Spleen (tissue), 7 donors: Measurements from ENCODE around the gene EVI5.

ENCODE experiments used
- POLR2A ChIP-seq, 3 donors: fragments of 450-650 bp; IDR thresholded peaks; one replicate each; pipeline ENCODE4 v1.5.1; 2017; ENCODE audit warnings: antibody characterized with exemption in 3 of 3, mild to moderate bottlenecking in 1 of 3
- TF ChIP-seq, protein P1 (sequence below), 11 experiments: fragments of 200-600 bp in 7 of 11; fragments of 450-650 bp in 4 of 11; sonication (generic) in 4 of 11; IDR thresholded peaks in 8 of 11; conservative IDR thresholded peaks in 3 of 11; 1 replicate in 7 of 11; 2 replicates in 4 of 11; pipeline versions ENCODE4 v1.4.0 to v1.8.0; 2016 to 2021; ENCODE audit warnings: antibody characterized with exemption in 11 of 11, inconsistent platforms in 4 of 11, mild to moderate bottlenecking in 1 of 11
- donor health status: DM: no; HTN: no; CAD: no; lungs with moderate emphysema.
- donor health status: DM: no; HTN: no; CAD: no.
- donor health status: DM: no; HTN: no; CAD: no.

DNA sequence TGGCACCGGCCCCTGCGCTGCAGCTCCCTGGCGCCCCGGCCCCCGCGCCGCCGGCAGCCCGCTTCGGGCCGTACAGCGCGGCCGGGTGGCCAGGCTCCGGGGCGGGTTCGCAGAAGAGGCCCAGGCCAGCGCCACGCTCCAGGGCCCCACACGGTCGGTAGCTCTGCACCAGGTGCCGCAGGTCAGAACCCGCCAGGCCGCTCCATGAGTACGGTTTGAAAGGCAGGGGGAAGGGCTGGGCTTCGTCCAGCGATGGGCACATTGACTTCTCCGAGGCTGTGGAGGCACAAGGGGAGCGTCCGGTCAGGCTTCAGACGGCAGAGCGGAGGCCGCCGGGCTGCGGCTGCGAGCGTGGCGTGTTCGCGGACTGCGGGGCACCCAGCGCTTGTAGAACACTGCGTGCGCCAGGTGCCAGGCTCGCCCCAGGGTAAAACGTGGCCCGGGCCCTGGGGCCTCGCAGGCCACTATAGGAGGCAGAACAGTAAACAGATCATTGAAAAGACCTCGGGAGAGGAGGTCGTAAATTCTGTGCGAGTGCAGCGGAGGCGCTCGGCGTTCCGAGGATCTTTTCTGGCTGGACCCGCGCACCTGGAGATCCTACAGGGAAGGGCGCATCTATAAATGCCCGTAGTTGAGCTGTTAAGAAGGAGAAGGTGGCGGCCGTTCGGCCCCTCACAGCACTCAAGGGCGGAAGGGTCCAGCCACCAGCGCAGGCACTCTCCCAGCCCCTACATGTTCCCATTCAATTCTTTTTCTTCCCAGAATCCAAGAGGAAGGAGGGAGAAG is 303.9 kb downstream of the EVI5 start:
- TF ChIP-seq, protein P1, sequence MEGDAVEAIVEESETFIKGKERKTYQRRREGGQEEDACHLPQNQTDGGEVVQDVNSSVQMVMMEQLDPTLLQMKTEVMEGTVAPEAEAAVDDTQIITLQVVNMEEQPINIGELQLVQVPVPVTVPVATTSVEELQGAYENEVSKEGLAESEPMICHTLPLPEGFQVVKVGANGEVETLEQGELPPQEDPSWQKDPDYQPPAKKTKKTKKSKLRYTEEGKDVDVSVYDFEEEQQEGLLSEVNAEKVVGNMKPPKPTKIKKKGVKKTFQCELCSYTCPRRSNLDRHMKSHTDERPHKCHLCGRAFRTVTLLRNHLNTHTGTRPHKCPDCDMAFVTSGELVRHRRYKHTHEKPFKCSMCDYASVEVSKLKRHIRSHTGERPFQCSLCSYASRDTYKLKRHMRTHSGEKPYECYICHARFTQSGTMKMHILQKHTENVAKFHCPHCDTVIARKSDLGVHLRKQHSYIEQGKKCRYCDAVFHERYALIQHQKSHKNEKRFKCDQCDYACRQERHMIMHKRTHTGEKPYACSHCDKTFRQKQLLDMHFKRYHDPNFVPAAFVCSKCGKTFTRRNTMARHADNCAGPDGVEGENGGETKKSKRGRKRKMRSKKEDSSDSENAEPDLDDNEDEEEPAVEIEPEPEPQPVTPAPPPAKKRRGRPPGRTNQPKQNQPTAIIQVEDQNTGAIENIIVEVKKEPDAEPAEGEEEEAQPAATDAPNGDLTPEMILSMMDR (IDR thresholded peaks at IDR 0.05 in 8 of 11, conservative IDR thresholded peaks at IDR 0.05 in 3 of 11): no peak
- no peak for TF ChIP-seq POLR2A (IDR thresholded peaks at IDR 0.05)
